Measurements from ENCODE around the gene A1BG.

Gene A1BG

DNA sequence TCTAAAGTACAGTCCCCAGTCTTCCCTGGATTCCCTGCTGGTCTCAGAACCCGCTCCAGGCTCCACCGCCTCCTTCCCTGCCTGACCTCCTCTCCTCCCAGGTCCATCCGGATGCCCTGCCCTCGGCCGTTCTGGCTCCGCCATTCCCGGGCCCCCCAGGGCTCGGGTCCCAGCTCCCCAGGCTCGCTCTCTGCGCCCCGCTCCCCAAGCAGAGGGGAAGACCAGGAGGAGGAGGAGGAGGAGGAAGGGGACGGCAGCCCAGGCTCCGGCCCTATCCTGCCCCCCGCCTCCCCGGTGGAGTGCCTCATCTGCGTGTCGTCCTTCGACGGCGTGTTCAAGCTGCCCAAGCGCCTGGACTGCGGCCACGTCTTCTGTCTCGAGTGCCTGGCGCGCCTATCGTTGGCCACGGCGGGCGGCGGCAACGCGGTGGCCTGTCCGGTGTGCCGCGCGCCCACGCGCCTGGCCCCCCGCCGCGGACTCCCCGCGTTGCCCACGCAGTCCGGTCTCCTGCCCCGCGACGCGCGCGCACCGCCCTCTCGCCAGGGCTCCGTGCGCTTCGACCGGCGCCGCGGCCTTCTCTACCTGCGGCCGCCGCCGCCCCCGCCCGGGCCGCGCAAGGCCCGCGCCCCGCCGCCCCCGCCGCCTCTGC, 42.8 kb upstream of the A1BG start:
- TF ChIP-seq, protein P1, sequence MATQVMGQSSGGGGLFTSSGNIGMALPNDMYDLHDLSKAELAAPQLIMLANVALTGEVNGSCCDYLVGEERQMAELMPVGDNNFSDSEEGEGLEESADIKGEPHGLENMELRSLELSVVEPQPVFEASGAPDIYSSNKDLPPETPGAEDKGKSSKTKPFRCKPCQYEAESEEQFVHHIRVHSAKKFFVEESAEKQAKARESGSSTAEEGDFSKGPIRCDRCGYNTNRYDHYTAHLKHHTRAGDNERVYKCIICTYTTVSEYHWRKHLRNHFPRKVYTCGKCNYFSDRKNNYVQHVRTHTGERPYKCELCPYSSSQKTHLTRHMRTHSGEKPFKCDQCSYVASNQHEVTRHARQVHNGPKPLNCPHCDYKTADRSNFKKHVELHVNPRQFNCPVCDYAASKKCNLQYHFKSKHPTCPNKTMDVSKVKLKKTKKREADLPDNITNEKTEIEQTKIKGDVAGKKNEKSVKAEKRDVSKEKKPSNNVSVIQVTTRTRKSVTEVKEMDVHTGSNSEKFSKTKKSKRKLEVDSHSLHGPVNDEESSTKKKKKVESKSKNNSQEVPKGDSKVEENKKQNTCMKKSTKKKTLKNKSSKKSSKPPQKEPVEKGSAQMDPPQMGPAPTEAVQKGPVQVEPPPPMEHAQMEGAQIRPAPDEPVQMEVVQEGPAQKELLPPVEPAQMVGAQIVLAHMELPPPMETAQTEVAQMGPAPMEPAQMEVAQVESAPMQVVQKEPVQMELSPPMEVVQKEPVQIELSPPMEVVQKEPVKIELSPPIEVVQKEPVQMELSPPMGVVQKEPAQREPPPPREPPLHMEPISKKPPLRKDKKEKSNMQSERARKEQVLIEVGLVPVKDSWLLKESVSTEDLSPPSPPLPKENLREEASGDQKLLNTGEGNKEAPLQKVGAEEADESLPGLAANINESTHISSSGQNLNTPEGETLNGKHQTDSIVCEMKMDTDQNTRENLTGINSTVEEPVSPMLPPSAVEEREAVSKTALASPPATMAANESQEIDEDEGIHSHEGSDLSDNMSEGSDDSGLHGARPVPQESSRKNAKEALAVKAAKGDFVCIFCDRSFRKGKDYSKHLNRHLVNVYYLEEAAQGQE (IDR thresholded peaks at IDR 0.05; ENCODE audit: insufficient read depth in 1 of 2, low read depth in 2 of 2, low read length in 2 of 2), result no peak
- no peak for TF ChIP-seq SIN3A (IDR thresholded peaks at IDR 0.05; ENCODE audit: borderline replicate concordance, insufficient read depth, low read length)
- no peak for TF ChIP-seq FOXP2 (optimal IDR thresholded peaks at IDR 0.05; ENCODE audit: borderline replicate concordance, extremely low read depth, extremely low read length, insufficient read depth)
- TF ChIP-seq TAF1 (IDR thresholded peaks at IDR 0.05; ENCODE audit: borderline replicate concordance, insufficient read depth, low read length), result no peak
- TF ChIP-seq POLR2AphosphoS5 (IDR thresholded peaks at IDR 0.05; ENCODE audit: low read depth, low read length), result no peak; the same call in 1 of the 2 replicates

DNA sequence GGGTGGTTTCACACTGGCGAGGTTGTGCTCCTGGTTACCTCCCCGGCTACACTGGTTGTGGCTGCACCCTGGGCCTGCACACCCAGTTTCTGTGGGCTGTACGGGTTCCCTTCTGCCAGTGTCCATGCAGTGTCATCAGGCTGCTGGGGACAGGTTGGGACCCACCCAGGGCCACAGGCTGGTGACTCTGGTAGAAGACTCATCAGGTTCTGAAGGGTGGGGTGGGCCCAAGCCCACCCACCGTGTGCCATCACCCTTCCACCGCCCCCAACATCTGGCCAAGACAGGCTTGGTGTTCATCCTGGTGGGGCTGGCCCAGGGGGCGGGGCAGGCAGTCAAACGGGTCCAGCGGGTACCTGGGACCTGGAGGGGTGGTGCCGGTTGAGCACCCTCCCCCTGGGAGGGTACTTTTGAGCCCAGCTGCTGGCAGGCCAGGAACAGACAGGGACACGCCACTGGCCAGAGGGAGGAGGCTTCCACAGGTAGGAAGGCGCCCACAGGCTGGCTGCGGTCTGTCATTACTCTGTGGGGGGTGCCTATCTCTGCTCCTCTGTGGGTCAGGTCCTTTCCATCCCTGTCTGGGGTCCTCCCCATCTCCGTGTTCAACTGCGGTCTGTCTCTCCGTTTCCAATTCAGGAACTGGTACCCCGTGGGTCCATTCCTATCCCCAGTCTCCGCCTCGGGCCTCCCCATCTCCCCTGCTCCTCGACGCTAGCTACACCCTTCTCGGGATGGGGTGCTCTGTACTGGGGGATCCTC, 42.1 kb upstream of the A1BG start, which contains the start of gene RNF225:
Gene RNF225 (plus strand): TSS at position 437 of the 759 bp plus-strand sequence. CDS start 434 bp downstream, outside the sequence.
- TF ChIP-seq SIN3A (IDR thresholded peaks at IDR 0.05; ENCODE audit: borderline replicate concordance, insufficient read depth, low read length) (no peak; the same call in 1 of the 2 replicates), POLR2AphosphoS5 (IDR thresholded peaks at IDR 0.05; ENCODE audit: low read depth, low read length) (peak; percentile 75)
- TF ChIP-seq, protein P1 (IDR thresholded peaks at IDR 0.05; ENCODE audit: insufficient read depth in 1 of 2, low read depth in 2 of 2, low read length in 2 of 2), result no peak

DNA sequence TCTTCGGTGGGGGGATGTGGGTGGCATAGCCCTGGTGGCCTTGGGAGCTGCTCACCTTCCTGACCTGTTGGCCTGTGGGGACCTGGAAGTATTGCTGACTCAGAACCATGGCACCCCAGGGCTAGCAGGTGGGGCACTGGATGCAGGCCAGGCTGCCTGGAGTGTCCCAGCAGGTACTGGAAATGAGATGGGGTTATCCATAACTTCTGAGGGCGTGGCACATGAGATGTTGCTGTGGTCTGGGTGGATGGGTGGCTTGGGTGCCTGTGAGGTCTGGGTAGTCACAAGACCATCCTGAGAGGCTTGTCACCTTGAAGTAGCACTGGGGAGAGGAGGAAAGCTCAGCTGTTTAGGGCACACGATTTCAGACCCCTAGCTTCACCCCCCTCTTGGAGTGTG, 41.5 kb upstream of the A1BG start:
- TF ChIP-seq POLR2AphosphoS5 (IDR thresholded peaks at IDR 0.05; ENCODE audit: low read depth, low read length) (no peak), TAF1 (IDR thresholded peaks at IDR 0.05; ENCODE audit: borderline replicate concordance, insufficient read depth, low read length) (no peak), SIN3A (IDR thresholded peaks at IDR 0.05; ENCODE audit: borderline replicate concordance, insufficient read depth, low read length) (no peak), FOXP2 (optimal IDR thresholded peaks at IDR 0.05; ENCODE audit: borderline replicate concordance, extremely low read depth, extremely low read length, insufficient read depth) (no peak)
- TF ChIP-seq, protein P1 (IDR thresholded peaks at IDR 0.05; ENCODE audit: insufficient read depth in 1 of 2, low read depth in 2 of 2, low read length in 2 of 2), result no peak

DNA sequence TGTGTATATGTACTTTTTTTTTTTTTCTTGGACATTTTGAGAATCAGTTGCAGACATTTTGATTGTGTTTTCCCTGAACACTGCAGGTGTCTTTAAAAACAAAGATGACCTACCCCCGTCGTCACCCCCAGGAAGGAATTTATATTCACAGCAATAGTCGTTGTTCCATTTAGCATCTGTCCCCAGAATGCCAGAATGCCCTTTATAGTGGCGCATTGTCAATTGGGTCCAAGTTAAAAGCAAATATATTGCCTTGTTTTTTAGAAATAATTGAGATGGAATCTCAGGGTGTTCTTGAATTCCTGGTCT, 40.4 kb upstream of the A1BG start:
- TF ChIP-seq, protein P1 (IDR thresholded peaks at IDR 0.05; ENCODE audit: insufficient read depth in 1 of 2, low read depth in 2 of 2, low read length in 2 of 2), result no peak
- TF ChIP-seq SIN3A (IDR thresholded peaks at IDR 0.05; ENCODE audit: borderline replicate concordance, insufficient read depth, low read length) (no peak), TAF1 (IDR thresholded peaks at IDR 0.05; ENCODE audit: borderline replicate concordance, insufficient read depth, low read length) (no peak), FOXP2 (optimal IDR thresholded peaks at IDR 0.05; ENCODE audit: borderline replicate concordance, extremely low read depth, extremely low read length, insufficient read depth) (no peak), POLR2AphosphoS5 (IDR thresholded peaks at IDR 0.05; ENCODE audit: low read depth, low read length) (no peak; the same call in 1 of the 2 replicates)
